Neural cell (in vitro differentiated cells): Measurements from ENCODE around the gene SCYL1. TPM values are rescaled to one million over a fixed set of nuclear protein-coding genes. Genes with fewer than 3 reads are reported as not detected.

Experiments
- H2AFZ ChIP-seq: fragments of 200-600, 300-800 bp; sonication (generic), shearing (Covaris generic); 2 replicates; pipeline ENCODE4 v1.6.0; 2014; ENCODE audit warnings: low read depth, mild to moderate bottlenecking, antibody characterized with exemption, low read length, moderate library complexity
- H3F3A ChIP-seq: fragments of 200-600 bp; shearing (Covaris generic); 2 replicates; pipeline ENCODE4 v1.6.1; 2016; ENCODE audit warnings: mild to moderate bottlenecking, moderate library complexity, mixed read lengths, antibody characterized with exemption, low read length; ENCODE audit not compliant: insufficient read depth, poor library complexity, severe bottlenecking
- H3K27ac ChIP-seq: fragments of 200-600, 300-800 bp; sonication (generic), shearing (Covaris generic); 2 replicates; pipeline ENCODE4 v1.5.1; 2014; ENCODE audit warnings: mild to moderate bottlenecking, low read length, moderate library complexity
- H3K27me3 ChIP-seq: fragments of 300-800, 200-600 bp; sonication (generic), shearing (Covaris generic); 2 replicates; pipeline ENCODE4 v1.6.0; 2014; ENCODE audit warnings: mild to moderate bottlenecking, low read depth, low read length, moderate library complexity; ENCODE audit not compliant: insufficient read depth
- H3K36me3 ChIP-seq: fragments of 300-800, 200-600 bp; sonication (generic), shearing (Covaris generic); 2 replicates; pipeline ENCODE4 v1.5.1; 2014; ENCODE audit warnings: mild to moderate bottlenecking, antibody characterized with exemption, low read length, moderate library complexity; ENCODE audit not compliant: insufficient read depth
- H3K4me2 ChIP-seq: fragments of 300-800, 200-600 bp; sonication (generic), shearing (Covaris generic); 2 replicates; pipeline ENCODE4 v1.6.0; 2014; ENCODE audit warnings: mild to moderate bottlenecking, low read length
- H3K4me3 ChIP-seq: fragments of 300-800, 200-600 bp; sonication (generic), shearing (Covaris generic); 2 replicates; pipeline ENCODE4 v1.5.1; 2014; ENCODE audit warnings: mild to moderate bottlenecking, low read length, moderate library complexity
- H3K79me2 ChIP-seq: fragments of 200-600 bp; shearing (Covaris generic); replicated peaks from 2 replicates; pipeline ENCODE4 v1.6.0; 2014; ENCODE audit warnings: mild to moderate bottlenecking, low read length, moderate library complexity; ENCODE audit not compliant: insufficient read depth
- H3K9ac ChIP-seq: fragments of 300-800, 200-600 bp; sonication (generic), shearing (Covaris generic); 2 replicates; pipeline ENCODE4 v1.6.1; 2016; ENCODE audit warnings: mild to moderate bottlenecking, low read length, mixed read lengths
- H3K9me2 ChIP-seq: fragments of 200-600 bp; shearing (Covaris generic); 2 replicates; pipeline ENCODE4 v1.6.1; 2016; ENCODE audit warnings: mild to moderate bottlenecking, low read length, mixed read lengths; ENCODE audit not compliant: insufficient read depth
- H3K9me3 ChIP-seq: fragments of 200-600, 300-800 bp; sonication (generic), shearing (Covaris generic); 2 replicates; pipeline ENCODE4 v1.6.1; 2016; ENCODE audit warnings: mild to moderate bottlenecking, mixed run types, low read length, moderate library complexity, mixed read lengths
- H4K20me1 ChIP-seq: fragments of 200-600 bp; shearing (Covaris generic); 2 replicates; pipeline ENCODE4 v1.6.1; 2016; ENCODE audit warnings: mild to moderate bottlenecking, mixed run types; ENCODE audit not compliant: insufficient read depth
- CTCF ChIP-seq: fragments of 450-650 bp; IDR thresholded peaks from 2 replicates; pipeline ENCODE4 v1.5.1; 2014; ENCODE audit warnings: antibody characterized with exemption, mild to moderate bottlenecking, moderate library complexity; ENCODE audit not compliant: poor library complexity, severe bottlenecking
- EP300 ChIP-seq: fragments of 450-650 bp; conservative IDR thresholded peaks from 2 replicates; pipeline ENCODE4 v1.6.1; 2014; ENCODE audit warnings: antibody characterized with exemption, mild to moderate bottlenecking, moderate library complexity; ENCODE audit not compliant: poor library complexity, severe bottlenecking
- EZH2 ChIP-seq: fragments of 200-600, 300-800 bp; shearing (Covaris generic), sonication (generic); IDR thresholded peaks from 2 replicates; pipeline ENCODE4 v1.6.1; 2014; ENCODE audit warnings: antibody characterized with exemption, low read length, borderline replicate concordance, mild to moderate bottlenecking; ENCODE audit not compliant: insufficient read depth, poor library complexity, severe bottlenecking
- MXI1 ChIP-seq: fragments of 450-650 bp; conservative IDR thresholded peaks from 2 replicates; pipeline ENCODE4 v1.6.1; 2014; ENCODE audit warnings: antibody characterized with exemption, mild to moderate bottlenecking; ENCODE audit not compliant: poor library complexity, severe bottlenecking
- POLR2AphosphoS5 ChIP-seq: IDR thresholded peaks from 2 replicates; pipeline ENCODE4 v1.6.1; 2012
- RAD21 ChIP-seq: fragments of 450-650 bp; conservative IDR thresholded peaks from 2 replicates; pipeline ENCODE4 v1.6.1; 2014; ENCODE audit warnings: antibody characterized with exemption, mild to moderate bottlenecking, moderate library complexity
- REST ChIP-seq: IDR thresholded peaks from 2 replicates; pipeline ENCODE4 v1.6.1; 2012; ENCODE audit warnings: borderline replicate concordance
- SMC3 ChIP-seq: fragments of 450-650 bp; conservative IDR thresholded peaks from 2 replicates; pipeline ENCODE4 v1.6.1; 2014; ENCODE audit warnings: antibody characterized with exemption, mild to moderate bottlenecking, moderate library complexity; ENCODE audit not compliant: poor library complexity
- TAF1 ChIP-seq: IDR thresholded peaks from 2 replicates; pipeline ENCODE4 v1.6.1; 2012; ENCODE audit warnings: low read depth
- polyA plus RNA-seq: library from polyadenylated mRNA; depleted of rRNA; stranded (reverse); fragments of >200 nt; gene quantifications from 2 replicates; pipeline ENCODE4 v1.2.3, GENCODE V29; 2014

SCYL1 gene
- polyA plus RNA-seq, 1 donor from 2014 or later: 48.3 TPM

GRCh38 chr11:65542738-65543390 lies 18.0 kb downstream of the SCYL1 start:
- H3K9ac ChIP-seq: no peak overlapping the region
- no peak overlapping the region for H3K4me3 ChIP-seq
- H3K27me3 ChIP-seq: peaks cover 56% of the 10 kb centered on the region
- H2AFZ ChIP-seq: no peak overlapping the region
- TF ChIP-seq EZH2 (no peak), POLR2AphosphoS5 (no peak), TAF1 (no peak), MXI1 (no peak), EP300 (no peak), RAD21 (no peak), SMC3 (no peak), REST (no peak), CTCF (no peak)
- no peaks in the 10 kb centered on the region for H3K36me3 ChIP-seq
- no peaks in the 10 kb centered on the region for H3K9me2 ChIP-seq
- no peak overlapping the region for H3K4me2 ChIP-seq
- H3K79me2 ChIP-seq: no peaks in the 10 kb centered on the region
- peaks cover 6% of the 10 kb centered on the region for H4K20me1 ChIP-seq
- H3K27ac ChIP-seq: no peak overlapping the region
- H3F3A ChIP-seq: no peaks in the 10 kb centered on the region
- no peaks in the 10 kb centered on the region for H3K9me3 ChIP-seq

- H3K36me3 ChIP-seq: no peaks in the 10 kb centered on the region
- H3K79me2 ChIP-seq: no peaks in the 10 kb centered on the region
- H3F3A ChIP-seq: no peaks in the 10 kb centered on the region
- peaks cover 35% of the 10 kb centered on the region for H3K27me3 ChIP-seq
- H3K9ac ChIP-seq: no peak overlapping the region
- H3K9me3 ChIP-seq: no peaks in the 10 kb centered on the region
- H3K9me2 ChIP-seq: no peaks in the 10 kb centered on the region
- no peak overlapping the region for H2AFZ ChIP-seq
- no peak overlapping the region for H3K4me2 ChIP-seq
- H3K4me3 ChIP-seq: peak overlapping the region; percentile 59
- TF ChIP-seq RAD21 (no peak), TAF1 (no peak), EP300 (no peak), SMC3 (no peak), REST (no peak), POLR2AphosphoS5 (no peak), MXI1 (no peak), EZH2 (no peak), CTCF (no peak)
- H4K20me1 ChIP-seq: no peaks in the 10 kb centered on the region
- no peak overlapping the region for H3K27ac ChIP-seq
Observed at GRCh38 chr11:65545853-65546216, 21.0 kb downstream of the SCYL1 start.
